HCT116 (cell line): ENCODE results near the gene CCDC24. TPM values are rescaled to one million over a fixed set of nuclear protein-coding genes. Genes with fewer than 3 reads are reported as not detected.

ENCODE experiments used
- ATAC-seq: fragments of 200-7000 bp; cut with Tn5 transposase; 2 replicates; pipeline ENCODE4 v1.9.1; 2020; ENCODE audit warnings: mild to moderate bottlenecking, moderate library complexity
- BruUV-seq: library from RNA; stranded (reverse); fragments of 400-500 nt; replicated peaks from 2 replicates; lab custom pipeline; 2021; lab: Mats Ljungman, UMichigan
- CTCF ChIA-PET: fragments of 300-600 bp; sonication (Branson Sonifier 250); formaldehyde crosslinking; loops from one replicate; lab custom pipeline; 2021; ENCODE audit warnings: antibody characterized with exemption; lab: Charles Lee
- POLR2A ChIA-PET: fragments of 300-600, 350-600 bp; sonication (Branson Sonifier 250); formaldehyde crosslinking; loops from one replicate; lab custom pipeline; 2021; ENCODE audit warnings: antibody characterized with exemption; lab: Charles Lee
- RAD21 ChIA-PET, 2 experiments: fragments of 300-600 bp; sonication (Branson Sonifier 250); formaldehyde crosslinking; loops; one replicate each; lab custom pipeline; 2023; ENCODE audit warnings: low total read pairs in 2 of 2; ENCODE audit not compliant: uncharacterized antibody in 2 of 2, unreplicated experiment in 2 of 2, low non-redundant PET in 1 of 2; lab: Charles Lee
- DNase-seq: peaks from one replicate; pipeline ENCODE4 v3.0.0-alpha.2; 2010; ENCODE audit warnings: low read depth, low spot score
- H2AFZ ChIP-seq: fragments of 200-600 bp; shearing (Covaris generic), sonication (generic); 2 replicates; pipeline ENCODE4 v1.6.1; 2017; ENCODE audit warnings: low read depth, mixed run types, mixed read lengths, antibody characterized with exemption, low read length; ENCODE audit not compliant: poor library complexity, severe bottlenecking
- H3K27ac ChIP-seq: 2 replicates; pipeline ENCODE4 v1.5.1; 2012; ENCODE audit warnings: low read depth, low read length
- H3K27me3 ChIP-seq: fragments of 200-600 bp; sonication (generic); 2 replicates; pipeline ENCODE4 v1.6.1; 2016; ENCODE audit warnings: mixed run types, low read length, mixed read lengths; ENCODE audit not compliant: insufficient read depth
- H3K36me3 ChIP-seq, 2 experiments: fragments of 200-500 bp in 1 of 2; fragments of 200-600 bp in 1 of 2; sonication (Bioruptor generic) in 1 of 2; sonication (generic) in 1 of 2; 2 replicates each; pipeline versions ENCODE4 v1.5.1 to v1.6.1; 2014 to 2016; ENCODE audit warnings: low read length in 2 of 2, inconsistent platforms in 1 of 2, mixed read lengths in 1 of 2, mixed run types in 1 of 2; ENCODE audit not compliant: insufficient read depth in 2 of 2, control insufficient read depth in 1 of 2
- H3K4me1 ChIP-seq, 2 experiments: fragments of 200-600 bp in 1 of 2; sonication (generic) in 1 of 2; 2 replicates each; pipeline versions ENCODE4 v1.5.1 to v1.6.1; 2012 to 2017; ENCODE audit warnings: low read length in 2 of 2, inconsistent platforms in 1 of 2, mild to moderate bottlenecking in 1 of 2, mixed read lengths in 1 of 2, mixed run types in 1 of 2, moderate library complexity in 1 of 2; ENCODE audit not compliant: insufficient read depth in 2 of 2, control insufficient read depth in 1 of 2
- H3K4me2 ChIP-seq: fragments of 200-600 bp; sonication (generic); 2 replicates; pipeline ENCODE4 v1.6.1; 2017; ENCODE audit warnings: mixed run types, low read length, mixed read lengths
- H3K4me3 ChIP-seq, 2 experiments: fragments of 200-600 bp in 1 of 2; sonication (generic) in 1 of 2; replicated peaks in 1 of 2; 2 replicates each; pipeline ENCODE4 v1.5.1; 2011 to 2016; ENCODE audit warnings: low read length in 2 of 2, control low read depth in 1 of 2, low read depth in 1 of 2, mild to moderate bottlenecking in 1 of 2, mixed read lengths in 1 of 2, mixed run types in 1 of 2
- H3K79me2 ChIP-seq: fragments of 200-600 bp; sonication (generic); 2 replicates; pipeline ENCODE4 v1.6.1; 2017; ENCODE audit warnings: mild to moderate bottlenecking, mixed run types, low read length, moderate library complexity, mixed read lengths; ENCODE audit not compliant: insufficient read depth
- H3K9ac ChIP-seq: fragments of 200-600 bp; sonication (generic); 2 replicates; pipeline ENCODE4 v1.6.1; 2016; ENCODE audit warnings: low read length, mixed read lengths
- H3K9me2 ChIP-seq: fragments of 200-600 bp; sonication (generic), shearing (Covaris generic); 2 replicates; pipeline ENCODE4 v1.6.1; 2017; ENCODE audit warnings: mixed run types, mild to moderate bottlenecking, moderate library complexity; ENCODE audit not compliant: insufficient read depth
- H3K9me3 ChIP-seq, 2 experiments: fragments of 200-500 bp in 1 of 2; fragments of 200-600 bp in 1 of 2; sonication (Bioruptor generic) in 1 of 2; sonication (generic) in 1 of 2; 2 replicates each; pipeline ENCODE4 v1.6.1; 2014 to 2017; ENCODE audit warnings: low read length in 2 of 2, mixed read lengths in 2 of 2, inconsistent platforms in 1 of 2, low read depth in 1 of 2, mild to moderate bottlenecking in 1 of 2, mixed run types in 1 of 2, moderate library complexity in 1 of 2; ENCODE audit not compliant: control insufficient read depth in 1 of 2, insufficient read depth in 1 of 2
- H4K20me1 ChIP-seq: fragments of 200-600 bp; sonication (generic), shearing (Covaris generic); 2 replicates; pipeline ENCODE4 v1.6.1; 2017; ENCODE audit warnings: mixed run types, mild to moderate bottlenecking, moderate library complexity; ENCODE audit not compliant: insufficient read depth
- CBX3 ChIP-seq: IDR thresholded peaks from 2 replicates; pipeline ENCODE4 v1.6.1; 2012; ENCODE audit warnings: low read depth
- CEBPB ChIP-seq: IDR thresholded peaks from 2 replicates; pipeline ENCODE4 v1.6.1; 2012; ENCODE audit warnings: low read depth
- ELF1 ChIP-seq: IDR thresholded peaks from 2 replicates; pipeline ENCODE4 v1.6.1; 2012; ENCODE audit warnings: low read depth, borderline replicate concordance
- EZH2 ChIP-seq: fragments of 200-600 bp; sonication (generic); IDR thresholded peaks from 2 replicates; pipeline ENCODE4 v1.6.1; 2017; ENCODE audit warnings: antibody characterized with exemption, mixed run types
- FOSL1 ChIP-seq: IDR thresholded peaks from 2 replicates; pipeline ENCODE4 v1.6.1; 2012; ENCODE audit warnings: low read depth
- SRF ChIP-seq: IDR thresholded peaks from 2 replicates; pipeline ENCODE4 v1.6.1; 2012; ENCODE audit warnings: low read depth
- TCF7L2 ChIP-seq: IDR thresholded peaks from 2 replicates; pipeline ENCODE4 v1.7.0; 2011; ENCODE audit warnings: borderline replicate concordance, inconsistent platforms; ENCODE audit not compliant: insufficient read depth, insufficient read length; ENCODE audit errors: extremely low read depth
- YY1 ChIP-seq: IDR thresholded peaks from 2 replicates; pipeline ENCODE4 v1.6.1; 2011; ENCODE audit warnings: low read length, low read depth, moderate library complexity, mild to moderate bottlenecking; ENCODE audit not compliant: insufficient replicate concordance; ENCODE audit errors: extremely low read depth
- ZFX ChIP-seq: fragments of 450-650 bp; IDR thresholded peaks from 2 replicates; pipeline ENCODE4 v1.6.1; 2017
- intact Hi-C: fragments of 100-400 bp; cut with micrococcal nuclease; formaldehyde crosslinking; loops from 2 replicates; pipeline ENCODE4 v1.10.0; 2022
- total RNA-seq: library from RNA; stranded (reverse); gene quantifications from one replicate; pipeline ENCODE4 v1.2.1, GENCODE V29; 2021; ENCODE audit not compliant: unreplicated experiment
- TF ChIP-seq, protein P1 (sequence below): IDR thresholded peaks from 2 replicates; pipeline ENCODE4 v1.6.1; 2011; ENCODE audit warnings: mild to moderate bottlenecking, low read length, moderate library complexity; ENCODE audit not compliant: insufficient replicate concordance; ENCODE audit errors: extremely low read depth
- TF ChIP-seq, protein P2 (sequence below), 3 experiments: fragments of 200-600 bp in 1 of 3; sonication (generic) in 1 of 3; IDR thresholded peaks in 2 of 3; conservative IDR thresholded peaks in 1 of 3; 2 replicates each; pipeline ENCODE4 v1.5.1; 2012 to 2017; ENCODE audit warnings: low read depth in 2 of 3, low read length in 2 of 3, antibody characterized with exemption in 1 of 3, borderline replicate concordance in 1 of 3, control low read depth in 1 of 3, mild to moderate bottlenecking in 1 of 3, mixed read lengths in 1 of 3, mixed run types in 1 of 3, moderate library complexity in 1 of 3; ENCODE audit not compliant: insufficient read depth in 1 of 3

CCDC24 gene
- total RNA-seq, 1 experiment from 2014 or later, result 23.3 TPM

DNA sequence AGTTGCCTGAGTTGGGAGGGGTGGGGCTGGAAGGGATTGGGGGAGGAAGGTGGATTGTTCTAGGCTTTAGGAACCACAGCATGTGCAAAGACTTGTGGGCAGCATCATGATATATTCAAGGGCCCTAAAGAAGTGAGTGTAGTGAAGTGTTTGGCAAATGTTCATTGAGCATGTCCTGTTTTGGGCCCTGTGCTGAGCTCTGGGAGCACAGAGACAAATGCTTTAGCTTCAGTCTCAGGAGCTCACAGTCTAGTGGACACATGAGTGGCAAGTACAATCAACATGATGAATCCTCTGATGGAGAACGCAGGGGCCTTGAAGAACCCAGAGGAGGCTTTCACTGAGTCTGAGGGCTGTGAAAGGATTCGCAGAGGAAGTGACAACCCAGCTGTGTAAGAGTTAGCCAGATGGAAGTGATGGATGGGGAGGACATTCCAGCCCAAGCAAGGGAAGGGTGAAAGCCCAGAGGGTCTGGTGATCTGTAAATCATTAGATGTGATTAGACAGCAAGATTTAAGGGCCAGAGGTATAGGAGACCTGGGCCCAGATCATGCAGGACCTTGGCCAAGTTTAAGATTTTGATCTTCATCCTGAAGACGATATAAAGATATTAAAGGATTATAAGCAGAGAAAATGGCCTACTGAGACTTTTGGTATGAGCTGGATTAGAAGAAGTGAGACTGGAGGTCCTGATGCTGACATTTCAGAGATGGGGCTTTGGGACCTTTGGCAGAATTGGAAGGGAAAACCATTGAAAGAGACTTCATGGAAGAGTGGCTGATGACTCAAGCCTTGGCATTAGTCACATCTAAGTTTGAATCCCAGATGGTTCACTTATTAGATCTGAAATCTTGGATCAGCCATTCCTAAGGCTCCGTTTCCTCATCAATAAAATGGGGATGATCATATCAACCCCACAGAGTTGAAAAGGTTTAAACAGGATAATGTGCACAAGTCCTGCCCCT, 40.1 kb upstream of the CCDC24 start (continued):
- no peak for TF ChIP-seq TCF7L2
- TF ChIP-seq FOSL1, result no peak
- no peak for TF ChIP-seq CBX3
- no peak for TF ChIP-seq CEBPB
- TF ChIP-seq YY1, result no peak

DNA sequence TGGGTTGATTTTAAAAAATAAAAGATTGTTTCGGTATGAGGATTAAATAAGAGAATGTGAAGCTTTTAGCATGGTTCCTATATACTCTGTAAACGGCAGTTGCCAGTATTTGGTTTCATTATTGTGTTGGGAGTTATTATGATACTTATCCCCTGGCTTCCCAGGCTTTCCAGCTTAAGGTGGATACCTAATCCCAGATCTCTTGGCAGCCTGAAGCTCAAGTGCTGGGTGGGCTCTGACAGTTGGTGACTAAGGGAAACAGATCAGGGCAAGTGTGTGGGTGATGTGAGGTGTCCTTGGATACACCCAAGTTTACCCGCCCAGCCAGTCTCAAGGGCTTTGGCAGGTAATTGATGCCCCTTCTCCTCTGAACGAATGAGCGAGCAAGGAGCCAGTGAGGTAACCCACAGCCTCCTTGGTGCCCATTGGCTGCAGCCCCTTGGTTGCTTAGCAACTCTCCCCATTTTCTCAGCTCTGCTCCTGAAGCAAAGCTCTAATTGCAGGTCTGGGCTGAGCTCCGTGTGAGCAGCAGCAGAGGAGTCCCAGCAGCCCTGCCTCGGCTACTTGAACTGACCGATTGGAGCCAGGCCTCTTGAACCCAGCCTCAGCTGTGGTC, 38.6 kb upstream of the CCDC24 start:
- 0 out of 4 replicates have a peak, but pooled peaks cover 0 to 3% of the 10 kb centered on the region in 2 experiments for H3K36me3 ChIP-seq
- H3K9me2 ChIP-seq, result no peaks in the 10 kb centered on the region
- no peak overlapping the region for H2AFZ ChIP-seq
- H3K27ac ChIP-seq, result no peak overlapping the region
- no peaks in the 10 kb centered on the region for H4K20me1 ChIP-seq
- no peaks in the 10 kb centered on the region for H3K27me3 ChIP-seq
- DNase-seq (no peak), ATAC-seq (no peak)
- CTCF ChIA-PET, result no interaction called here
- peaks cover 3 to 6% of the 10 kb centered on the region in 2 experiments; a peak in 3 of 4 replicates for H3K4me1 ChIP-seq
- POLR2A ChIA-PET, result no interaction called here
- peaks cover 2% of the 10 kb centered on the region; the same call in 1 of the 2 replicates for H3K79me2 ChIP-seq
- intact Hi-C loops, result no loop called here
- BruUV-seq, result no TSS peak
- no peak overlapping the region for H3K4me3 ChIP-seq
- RAD21 ChIA-PET, result no interaction called here
- H3K9ac ChIP-seq, result no peak overlapping the region
- TF ChIP-seq SRF (no peak), FOSL1 (no peak), ZFX (no peak), ELF1 (no peak), EZH2 (no peak), YY1 (no peak), CBX3 (no peak)
- TF ChIP-seq, protein P1, sequence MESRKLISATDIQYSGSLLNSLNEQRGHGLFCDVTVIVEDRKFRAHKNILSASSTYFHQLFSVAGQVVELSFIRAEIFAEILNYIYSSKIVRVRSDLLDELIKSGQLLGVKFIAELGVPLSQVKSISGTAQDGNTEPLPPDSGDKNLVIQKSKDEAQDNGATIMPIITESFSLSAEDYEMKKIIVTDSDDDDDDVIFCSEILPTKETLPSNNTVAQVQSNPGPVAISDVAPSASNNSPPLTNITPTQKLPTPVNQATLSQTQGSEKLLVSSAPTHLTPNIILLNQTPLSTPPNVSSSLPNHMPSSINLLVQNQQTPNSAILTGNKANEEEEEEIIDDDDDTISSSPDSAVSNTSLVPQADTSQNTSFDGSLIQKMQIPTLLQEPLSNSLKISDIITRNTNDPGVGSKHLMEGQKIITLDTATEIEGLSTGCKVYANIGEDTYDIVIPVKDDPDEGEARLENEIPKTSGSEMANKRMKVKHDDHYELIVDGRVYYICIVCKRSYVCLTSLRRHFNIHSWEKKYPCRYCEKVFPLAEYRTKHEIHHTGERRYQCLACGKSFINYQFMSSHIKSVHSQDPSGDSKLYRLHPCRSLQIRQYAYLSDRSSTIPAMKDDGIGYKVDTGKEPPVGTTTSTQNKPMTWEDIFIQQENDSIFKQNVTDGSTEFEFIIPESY, result no peak
- TF ChIP-seq, protein P2, sequence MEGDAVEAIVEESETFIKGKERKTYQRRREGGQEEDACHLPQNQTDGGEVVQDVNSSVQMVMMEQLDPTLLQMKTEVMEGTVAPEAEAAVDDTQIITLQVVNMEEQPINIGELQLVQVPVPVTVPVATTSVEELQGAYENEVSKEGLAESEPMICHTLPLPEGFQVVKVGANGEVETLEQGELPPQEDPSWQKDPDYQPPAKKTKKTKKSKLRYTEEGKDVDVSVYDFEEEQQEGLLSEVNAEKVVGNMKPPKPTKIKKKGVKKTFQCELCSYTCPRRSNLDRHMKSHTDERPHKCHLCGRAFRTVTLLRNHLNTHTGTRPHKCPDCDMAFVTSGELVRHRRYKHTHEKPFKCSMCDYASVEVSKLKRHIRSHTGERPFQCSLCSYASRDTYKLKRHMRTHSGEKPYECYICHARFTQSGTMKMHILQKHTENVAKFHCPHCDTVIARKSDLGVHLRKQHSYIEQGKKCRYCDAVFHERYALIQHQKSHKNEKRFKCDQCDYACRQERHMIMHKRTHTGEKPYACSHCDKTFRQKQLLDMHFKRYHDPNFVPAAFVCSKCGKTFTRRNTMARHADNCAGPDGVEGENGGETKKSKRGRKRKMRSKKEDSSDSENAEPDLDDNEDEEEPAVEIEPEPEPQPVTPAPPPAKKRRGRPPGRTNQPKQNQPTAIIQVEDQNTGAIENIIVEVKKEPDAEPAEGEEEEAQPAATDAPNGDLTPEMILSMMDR (IDR thresholded peaks at IDR 0.05 in 2 of 3, conservative IDR thresholded peaks at IDR 0.05 in 1 of 3; ENCODE audit: borderline replicate concordance in 1 of 3, insufficient read depth in 1 of 3, low read depth in 2 of 3, low read length in 2 of 3), result no peak
- H3K4me2 ChIP-seq, result no peak overlapping the region
- no peaks in the 10 kb centered on the region for H3K9me3 ChIP-seq
